Measurements from ENCODE around the gene GRWD1.

Gene GRWD1

DNA sequence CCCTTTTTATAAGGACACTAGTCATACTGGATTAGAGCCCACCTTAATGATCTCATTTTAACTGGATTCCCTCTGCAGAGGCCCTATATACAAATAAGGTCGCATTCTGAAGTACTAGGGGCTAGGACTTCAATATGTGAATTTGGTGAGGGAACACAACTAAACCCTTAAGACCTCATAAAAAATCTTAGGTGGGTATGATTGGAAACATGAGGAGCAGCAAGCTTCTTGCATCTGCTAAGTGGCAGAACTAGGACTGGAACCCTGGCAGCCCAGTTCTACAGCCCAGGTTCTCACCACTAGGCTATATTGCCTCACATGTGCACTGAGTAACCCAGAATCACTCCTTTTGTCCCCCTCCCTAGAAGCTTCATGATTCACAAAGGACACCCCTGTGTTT, 17.1 kb upstream of the GRWD1 start:
- DNase-seq, result no peak

DNA sequence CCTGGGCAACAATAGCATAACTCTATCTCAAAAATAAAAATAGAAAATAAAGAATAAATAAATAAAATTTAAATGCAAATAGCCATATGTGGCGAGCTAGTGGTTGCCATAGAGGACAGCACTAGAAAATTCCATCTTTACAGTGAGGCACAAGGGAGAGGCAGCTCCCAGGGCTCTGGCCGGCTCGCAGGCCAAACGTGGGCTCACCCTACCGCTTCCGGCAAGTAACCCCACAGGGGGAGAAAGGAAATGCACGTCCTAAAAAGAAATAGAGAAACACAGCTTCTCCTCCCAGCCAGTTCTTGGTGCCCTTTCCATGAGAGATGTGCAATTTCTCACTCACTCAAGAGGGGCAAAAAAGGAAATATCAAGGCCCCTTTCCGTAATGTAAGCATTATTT, 12.4 kb upstream of the GRWD1 start:
- DNase-seq, result no peak

DNA sequence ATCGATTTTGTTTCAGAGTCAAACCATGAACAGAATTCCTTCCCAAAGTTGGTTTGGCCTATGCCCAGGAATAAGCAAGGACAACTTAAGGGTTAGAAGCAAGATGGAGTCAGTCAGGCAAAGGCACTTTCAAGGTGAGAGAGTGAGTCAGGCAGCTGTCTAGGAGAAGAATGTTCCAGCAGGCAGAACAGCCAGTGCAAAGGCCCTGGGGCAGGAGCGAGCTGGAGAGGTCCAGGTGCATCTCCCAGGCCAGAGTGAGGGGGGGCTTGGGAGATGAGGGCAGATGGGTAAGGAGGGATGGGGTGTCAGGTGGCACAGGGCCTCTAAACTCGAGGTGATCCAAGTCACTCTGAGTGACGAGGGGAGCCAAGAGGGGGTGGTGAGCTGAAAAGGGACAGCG, 9.2 kb upstream of the GRWD1 start:
- no peak for DNase-seq

DNA sequence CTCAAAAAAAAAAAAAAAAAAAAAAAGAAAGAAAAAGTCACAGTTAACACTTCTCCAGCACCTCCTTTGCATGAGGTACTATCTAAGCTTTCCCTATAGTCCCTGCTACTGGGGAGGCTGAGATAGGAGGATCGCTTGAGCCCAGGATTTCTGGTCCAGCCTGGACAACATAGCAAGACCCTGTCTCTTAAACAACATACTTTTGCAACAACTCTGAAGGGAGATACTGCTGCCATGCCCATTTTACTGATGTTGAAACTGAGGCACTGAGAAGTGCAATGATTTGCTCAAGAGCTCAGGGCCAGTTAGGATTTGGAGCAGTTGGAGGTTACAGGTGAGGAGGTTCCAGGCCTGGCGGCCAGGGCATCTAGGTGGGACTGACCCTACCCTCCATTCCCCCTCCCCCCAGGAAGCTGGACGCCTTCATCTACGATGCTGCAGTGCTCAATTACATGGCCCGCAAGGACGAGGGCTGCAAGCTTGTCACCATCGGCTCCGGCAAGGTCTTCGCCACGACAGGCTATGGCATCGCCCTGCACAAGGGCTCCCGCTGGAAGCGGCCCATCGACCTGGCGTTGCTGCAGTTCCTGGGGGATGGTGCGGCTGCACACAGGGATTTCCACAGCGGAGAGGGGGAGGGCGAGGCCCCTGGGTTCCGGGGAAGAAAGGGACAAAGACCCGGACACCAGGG, 4.3 kb upstream of the GRWD1 start:
- no peak for DNase-seq

DNA sequence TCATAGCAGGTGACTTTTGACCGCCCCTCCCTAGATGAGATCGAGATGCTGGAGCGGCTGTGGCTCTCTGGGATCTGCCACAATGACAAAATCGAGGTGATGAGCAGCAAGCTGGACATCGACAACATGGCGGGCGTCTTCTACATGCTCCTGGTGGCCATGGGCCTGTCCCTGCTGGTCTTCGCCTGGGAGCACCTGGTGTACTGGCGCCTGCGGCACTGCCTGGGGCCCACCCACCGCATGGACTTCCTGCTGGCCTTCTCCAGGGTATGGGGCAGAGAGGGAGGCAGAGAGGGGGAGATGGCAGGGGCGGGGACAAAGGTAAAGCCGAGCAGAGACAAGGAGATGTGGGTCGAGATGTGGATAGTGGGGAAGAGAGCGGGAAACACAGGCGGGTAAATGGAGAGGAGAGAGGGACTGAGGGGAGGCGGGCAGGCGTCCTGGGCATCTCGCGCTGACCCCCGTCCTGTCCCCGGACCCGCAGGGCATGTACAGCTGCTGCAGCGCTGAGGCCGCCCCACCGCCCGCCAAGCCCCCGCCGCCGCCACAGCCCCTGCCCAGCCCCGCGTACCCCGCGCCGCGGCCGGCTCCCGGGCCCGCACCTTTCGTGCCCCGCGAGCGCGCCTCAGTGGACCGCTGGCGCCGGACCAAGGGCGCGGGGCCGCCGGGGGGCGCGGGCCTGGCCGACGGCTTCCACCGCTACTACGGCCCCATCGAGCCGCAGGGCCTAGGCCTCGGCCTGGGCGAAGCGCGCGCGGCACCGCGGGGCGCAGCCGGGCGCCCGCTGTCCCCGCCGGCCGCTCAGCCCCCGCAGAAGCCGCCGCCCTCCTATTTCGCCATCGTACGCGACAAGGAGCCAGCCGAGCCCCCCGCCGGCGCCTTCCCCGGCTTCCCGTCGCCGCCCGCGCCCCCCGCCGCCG, 3.4 kb upstream of the GRWD1 start:
- no peak for DNase-seq

DNA sequence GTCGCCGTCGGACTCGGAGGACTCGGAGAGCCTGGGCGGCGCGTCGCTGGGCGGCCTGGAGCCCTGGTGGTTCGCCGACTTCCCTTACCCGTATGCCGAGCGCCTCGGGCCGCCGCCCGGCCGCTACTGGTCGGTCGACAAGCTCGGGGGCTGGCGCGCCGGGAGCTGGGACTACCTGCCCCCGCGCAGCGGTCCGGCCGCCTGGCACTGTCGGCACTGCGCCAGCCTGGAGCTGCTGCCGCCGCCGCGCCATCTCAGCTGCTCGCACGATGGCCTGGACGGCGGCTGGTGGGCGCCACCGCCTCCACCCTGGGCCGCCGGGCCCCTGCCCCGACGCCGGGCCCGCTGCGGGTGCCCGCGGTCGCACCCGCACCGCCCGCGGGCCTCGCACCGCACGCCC, 2.5 kb upstream of the GRWD1 start:
- DNase-seq, result no peak

DNA sequence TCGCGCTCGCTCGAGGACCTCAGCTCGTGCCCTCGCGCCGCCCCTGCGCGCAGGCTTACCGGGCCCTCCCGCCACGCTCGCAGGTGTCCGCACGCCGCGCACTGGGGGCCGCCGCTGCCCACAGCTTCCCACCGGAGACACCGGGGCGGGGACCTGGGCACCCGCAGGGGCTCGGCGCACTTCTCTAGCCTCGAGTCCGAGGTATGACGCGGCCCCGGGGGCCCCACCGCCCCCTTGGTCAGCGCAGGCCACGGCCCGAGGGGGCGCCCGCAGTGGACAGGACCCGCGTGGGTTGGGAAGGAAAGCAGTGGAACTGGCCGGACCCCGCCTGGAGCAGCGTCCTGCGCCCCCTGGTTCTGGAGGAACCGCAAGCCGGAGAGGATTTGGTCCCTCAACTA, 2.1 kb upstream of the GRWD1 start:
- DNase-seq, result no peak

DNA sequence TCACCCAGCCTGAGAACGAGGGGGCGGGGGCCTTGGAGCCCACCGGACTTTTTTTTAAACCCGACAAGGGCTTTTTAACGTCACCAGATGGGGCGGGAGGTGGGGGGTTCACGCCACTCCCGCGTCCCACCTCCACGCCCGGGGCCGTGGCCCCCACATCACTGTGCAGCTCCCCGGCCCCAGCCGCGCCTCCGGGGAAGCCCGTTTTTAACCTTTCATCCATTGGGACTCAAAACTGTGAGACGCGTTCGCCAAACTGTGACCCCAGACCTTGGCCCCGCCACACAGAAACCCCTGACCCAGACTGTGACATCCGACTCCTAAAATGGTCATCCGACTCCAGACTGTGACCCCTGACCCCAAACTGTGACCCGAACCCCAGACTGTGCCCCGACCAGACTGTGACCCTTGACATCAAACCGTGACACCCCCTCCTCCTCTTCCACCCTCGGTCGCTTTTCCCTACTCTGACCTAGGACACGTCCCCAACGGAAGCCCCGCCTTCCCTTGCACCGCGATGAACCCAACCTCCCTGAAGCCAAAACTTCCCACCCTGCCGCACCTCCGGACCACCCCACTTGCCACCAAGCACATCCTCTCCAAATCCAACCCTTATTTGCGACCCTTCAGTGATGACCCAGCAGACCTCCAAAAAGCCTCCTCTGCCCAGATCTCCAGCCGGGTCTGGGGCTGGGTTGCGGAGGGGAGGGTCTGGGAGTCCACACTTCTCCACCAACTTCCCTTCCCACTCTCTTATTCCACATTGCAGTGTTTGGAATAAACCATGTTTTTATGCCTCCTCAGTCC, 1.5 kb upstream of the GRWD1 start:
- no peak for DNase-seq

DNA sequence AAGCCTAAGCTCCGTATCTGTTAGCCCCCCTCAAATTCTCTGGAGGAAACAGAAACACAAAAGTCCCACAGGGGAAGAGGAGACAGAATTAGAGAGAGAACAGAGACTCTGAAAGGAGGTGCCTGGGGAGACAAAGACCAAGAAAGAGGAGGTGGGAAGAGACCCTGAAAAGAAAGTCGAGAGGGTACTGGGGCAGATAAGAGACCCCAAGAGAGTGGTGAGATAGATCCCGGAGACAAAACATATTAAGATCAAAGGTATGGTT, 915 bp upstream of the GRWD1 start:
- DNase-seq, result no peak

DNA sequence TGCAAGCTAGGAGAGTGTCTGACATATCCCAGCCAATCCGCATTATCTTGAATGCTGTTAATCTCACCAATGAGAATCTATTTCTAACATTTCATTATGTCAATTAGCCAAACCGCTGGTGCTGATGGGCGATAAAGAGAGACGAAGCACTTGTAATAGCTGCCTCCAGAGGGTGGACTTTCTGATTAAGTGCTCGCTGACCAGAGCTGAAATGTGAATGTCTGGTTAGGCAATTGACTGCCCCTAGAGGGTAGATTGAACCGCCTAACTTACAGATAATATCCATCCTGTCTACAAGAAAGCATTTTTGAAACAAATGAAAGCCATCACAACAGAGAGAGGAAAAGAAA, 552 bp upstream of the GRWD1 start:
- no peak for DNase-seq

DNA sequence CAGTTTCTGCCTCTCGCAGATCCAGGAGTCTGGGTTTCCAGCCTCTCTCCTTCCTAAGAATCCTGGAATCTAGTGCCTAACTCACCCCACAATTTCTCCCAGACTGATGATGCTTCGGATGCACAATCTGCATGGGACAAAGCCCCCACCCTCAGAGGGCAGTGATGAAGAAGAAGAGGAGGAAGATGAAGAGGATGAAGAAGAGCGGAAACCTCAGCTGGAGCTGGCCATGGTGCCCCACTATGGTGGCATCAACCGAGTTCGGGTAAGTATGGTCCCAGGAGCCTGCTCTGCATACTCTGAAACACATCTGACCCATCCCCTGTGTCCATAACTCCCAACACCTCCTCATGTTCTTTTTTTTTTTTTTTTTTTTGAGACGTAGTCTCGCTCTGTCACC, 796 bp downstream of the GRWD1 start:
- DNase-seq, result no peak

DNA sequence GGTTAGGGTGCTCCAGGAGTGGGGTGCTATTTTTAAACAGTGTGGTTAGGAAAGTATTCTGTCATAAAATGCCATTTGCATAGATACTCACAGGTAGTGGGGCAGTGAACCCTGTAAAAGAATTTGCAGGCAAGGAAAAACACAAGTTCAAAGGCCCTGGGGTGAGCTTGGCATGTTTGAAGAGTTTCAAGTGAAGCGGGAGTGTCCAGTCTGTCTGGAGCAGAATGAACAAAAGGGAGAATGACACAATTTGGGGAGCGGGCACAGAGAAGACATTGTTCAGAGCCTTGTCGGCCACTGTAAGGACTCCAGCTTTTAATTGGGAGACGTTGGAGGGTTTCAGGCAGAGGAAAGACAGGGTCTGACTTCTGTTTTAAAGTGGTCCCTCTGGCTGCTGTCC, 2.8 kb downstream of the GRWD1 start:
- DNase-seq, result no peak

DNA sequence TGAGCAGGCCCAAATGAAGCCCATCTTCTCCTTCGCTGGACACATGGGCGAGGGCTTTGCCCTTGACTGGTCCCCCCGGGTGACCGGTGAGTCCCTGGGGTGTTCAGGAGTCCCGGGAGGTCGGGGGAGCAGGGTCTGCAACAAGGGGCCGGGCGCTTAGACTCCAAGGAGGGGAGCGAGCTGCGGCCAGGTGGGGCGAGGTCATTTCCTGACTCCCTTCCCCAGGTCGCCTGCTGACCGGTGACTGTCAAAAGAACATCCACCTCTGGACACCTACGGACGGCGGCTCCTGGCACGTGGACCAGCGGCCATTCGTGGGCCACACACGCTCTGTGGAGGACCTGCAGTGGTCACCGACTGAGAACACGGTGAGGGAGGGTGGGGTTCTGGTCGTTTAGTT, 4.7 kb downstream of the GRWD1 start:
- DNase-seq, result no peak

DNA sequence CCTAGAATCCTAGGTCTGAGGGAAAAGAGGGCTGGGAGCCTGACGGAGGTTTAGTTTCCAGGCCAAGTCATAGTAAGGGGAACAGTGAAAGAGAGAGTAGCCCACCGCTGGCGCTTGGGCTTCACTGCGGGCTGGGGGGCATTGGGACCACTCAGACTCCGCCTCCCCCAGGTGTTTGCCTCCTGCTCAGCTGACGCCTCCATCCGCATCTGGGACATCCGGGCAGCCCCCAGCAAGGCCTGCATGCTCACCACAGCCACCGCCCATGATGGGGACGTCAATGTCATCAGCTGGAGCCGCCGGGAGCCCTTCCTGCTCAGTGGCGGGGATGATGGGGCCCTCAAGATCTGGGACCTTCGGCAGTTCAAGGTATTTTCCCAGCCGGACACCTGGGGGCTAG, 5.1 kb downstream of the GRWD1 start:
- DNase-seq, result no peak

DNA sequence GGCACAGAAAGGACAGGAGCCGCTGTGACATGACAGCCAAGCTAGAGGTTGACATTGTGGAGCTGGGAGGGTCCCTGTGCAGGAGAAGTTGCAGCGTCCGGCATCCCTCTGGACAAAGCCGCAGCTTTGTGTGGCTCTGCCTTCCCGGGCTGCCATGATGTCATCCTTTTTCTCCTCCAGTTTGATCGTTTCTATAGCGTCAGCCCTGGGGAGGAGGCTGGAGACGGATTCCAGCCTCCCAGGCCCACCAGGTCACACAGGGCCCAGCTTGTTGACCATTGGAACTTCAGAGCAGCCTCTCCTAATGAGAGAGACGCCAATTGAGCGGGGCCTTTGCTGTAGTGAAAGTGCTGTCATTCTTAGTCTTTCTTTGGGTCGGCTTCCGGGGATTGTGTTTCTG, 5.8 kb downstream of the GRWD1 start:
- no peak for DNase-seq

DNA sequence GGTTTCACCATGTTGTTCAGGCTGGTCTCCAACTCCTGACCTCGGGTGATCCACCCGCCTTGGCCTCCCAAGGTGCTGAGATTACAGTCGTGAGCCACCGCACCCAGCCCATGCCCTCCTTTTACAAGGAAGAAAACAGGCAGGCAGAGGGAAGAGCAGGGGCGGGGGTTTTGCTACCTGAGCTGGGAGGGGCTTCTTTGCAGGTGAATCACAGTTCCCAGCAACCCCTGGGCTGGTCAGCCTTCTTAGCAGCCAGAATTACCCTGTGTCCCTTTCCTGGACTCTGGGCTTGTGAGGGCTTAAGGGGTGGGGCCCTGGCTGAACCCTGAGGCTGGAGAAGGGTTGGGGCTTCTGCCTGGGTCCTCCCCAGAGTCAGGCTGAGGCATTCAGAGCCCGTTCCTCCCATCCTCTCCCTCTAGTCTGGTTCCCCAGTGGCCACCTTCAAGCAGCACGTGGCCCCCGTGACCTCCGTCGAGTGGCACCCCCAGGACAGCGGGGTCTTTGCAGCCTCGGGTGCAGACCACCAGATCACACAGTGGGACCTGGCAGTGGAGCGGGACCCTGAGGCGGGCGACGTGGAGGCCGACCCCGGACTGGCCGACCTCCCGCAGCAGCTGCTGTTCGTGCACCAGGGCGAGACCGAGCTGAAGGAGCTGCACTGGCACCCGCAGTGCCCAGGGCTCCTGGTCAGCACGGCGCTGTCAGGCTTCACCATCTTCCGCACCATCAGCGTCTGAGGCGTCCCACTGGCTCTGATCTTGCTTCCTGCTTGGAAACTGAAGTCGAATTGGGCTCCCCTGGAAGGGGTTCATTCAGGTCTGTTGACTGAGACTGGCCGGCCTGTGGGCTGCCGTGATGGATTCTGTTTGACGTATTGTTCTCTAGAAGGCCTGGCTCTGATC, 6.8 kb downstream of the GRWD1 start:
- DNase-seq, result no peak

DNA sequence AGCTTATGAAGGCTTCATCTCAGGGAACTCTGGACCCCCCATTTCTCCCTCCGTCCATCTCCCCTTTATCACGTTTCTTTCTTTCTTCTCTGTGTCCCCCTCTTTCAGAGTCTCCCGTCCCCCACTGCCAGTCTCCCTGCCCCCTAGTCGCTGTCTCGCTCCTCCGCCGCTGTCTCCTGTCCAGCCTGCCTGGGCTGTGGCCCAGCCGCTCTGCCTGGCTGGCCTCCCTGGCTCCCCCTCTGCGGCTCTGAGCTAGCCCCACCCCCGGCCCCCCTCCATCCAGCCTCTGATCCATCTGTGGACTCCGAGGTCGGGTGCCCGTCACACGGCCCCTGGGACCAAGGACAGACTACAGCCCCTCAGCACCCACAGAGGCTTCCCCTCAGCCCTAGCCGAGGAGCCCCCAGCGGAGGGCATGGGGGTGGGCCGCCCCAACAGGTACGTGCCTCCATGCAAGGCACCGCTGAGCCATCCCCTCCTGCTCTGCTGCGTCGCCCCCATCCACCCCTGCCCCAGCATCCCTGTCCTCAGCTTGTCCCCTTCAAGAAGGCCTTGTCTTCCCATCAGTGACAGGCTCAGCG, 8.5 kb downstream of the GRWD1 start:
- DNase-seq, result no peak

DNA sequence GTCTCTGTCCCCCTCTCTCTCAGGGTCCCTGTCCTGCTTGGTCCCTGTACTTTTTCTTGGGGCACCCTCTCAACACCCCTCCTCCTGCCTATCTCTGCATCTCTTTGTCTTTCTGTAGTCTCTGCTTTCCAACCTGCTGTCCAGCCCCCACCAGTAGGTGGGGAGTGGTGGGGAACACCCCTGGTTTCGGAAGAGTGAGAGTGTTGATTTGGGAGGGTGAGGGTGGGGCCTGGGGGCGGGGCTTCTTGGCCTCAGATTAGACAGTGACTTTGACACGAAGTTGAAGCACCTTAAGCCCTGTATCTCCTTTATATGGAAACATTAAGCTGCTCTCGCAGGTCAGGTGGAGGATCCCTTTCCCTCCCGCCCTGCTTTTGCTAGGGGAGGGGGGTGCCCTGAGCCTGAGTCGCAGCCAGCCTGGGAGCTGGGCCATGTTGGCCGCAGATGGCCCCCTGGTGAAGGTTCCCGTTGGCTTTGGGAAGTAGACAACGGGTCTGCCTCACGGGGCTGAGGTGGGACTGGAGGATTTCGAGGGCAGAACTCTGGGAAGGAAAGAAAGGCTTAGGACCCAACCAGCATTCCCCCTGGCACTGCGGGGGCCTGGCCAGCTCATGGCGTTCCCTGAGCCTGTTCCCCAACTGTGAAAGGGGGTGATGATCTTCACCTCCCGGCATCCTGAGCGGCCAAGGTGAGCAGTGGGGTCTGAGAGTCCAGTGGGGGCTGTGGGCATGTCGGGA, 9.6 kb downstream of the GRWD1 start, which contains the start of gene KCNJ14:
KCNJ14 (plus strand) TSS at position 404 of the 737 bp plus-strand sequence. CDS start 6,151 bp downstream, outside the sequence.
- DNase-seq, result no peak

DNA sequence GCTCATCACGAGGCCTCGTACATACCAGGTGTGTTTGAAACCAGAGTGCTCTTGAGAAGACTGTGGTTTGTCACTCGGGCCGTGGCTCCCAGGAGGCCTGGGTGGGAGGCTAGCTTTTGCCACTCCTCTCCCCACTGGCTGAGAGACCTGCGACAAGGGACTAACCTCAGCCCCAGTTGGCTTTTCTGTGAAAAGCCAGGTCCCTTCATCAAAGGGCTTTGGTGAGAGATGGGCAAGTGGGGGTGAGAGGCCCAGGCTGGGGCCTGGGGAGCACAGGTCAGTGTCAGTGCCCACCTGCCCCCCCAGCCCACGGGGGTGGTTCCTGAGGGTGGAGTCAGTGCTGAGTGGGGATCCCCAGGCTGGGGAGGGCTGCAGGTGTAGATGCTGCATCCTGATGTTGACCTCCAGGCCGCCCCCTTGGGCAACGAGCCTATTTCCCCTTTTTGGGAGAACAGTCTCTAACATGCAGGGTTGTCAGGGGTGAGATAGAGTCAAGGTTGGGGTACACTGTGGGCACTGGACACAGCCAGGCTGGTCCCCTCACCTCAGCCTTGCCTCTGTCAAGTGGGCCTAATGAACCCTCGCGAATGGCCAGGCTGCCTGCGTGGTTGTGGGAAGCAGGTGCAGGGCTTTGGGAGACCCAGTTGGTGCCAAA, 10.3 kb downstream of the GRWD1 start:
- DNase-seq, result no peak

DNA sequence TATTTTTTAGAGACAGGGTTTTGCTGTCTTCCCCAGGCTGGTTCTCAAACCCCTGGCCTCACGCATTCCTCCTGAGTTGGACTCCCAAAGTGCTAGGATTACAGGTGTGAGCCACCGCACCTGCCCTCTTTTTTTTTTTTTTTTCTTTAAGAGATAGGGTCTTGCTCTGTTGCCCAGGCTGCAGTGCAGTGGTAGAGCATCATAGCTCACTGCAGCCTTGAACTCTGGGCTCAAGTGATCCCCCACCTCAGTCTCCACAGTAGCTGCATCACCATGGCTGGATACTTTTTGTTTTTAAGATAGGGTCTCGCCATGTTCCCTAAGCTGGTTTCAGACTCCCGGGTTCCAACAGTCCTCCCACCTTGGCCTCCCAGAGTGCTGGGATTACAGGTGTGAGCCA, 11.1 kb downstream of the GRWD1 start:
- no peak for DNase-seq

DNA sequence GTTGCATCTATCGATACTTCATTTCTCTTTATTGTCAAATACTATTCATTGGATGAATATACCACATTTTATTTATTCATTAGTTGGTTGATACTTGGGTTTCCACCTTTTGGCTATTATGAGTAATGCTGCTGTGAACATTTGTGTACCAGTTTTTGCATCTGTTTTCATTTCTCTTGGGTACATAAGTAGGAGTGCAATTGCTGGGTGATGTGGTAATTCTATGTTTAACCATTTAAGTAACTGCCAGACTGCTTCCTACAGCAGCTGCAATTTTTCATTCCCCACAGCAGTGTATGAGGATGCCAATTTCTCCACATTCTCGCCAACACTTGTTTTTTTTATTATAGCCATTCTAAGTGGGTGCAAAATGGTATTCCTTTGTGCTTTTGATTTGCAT, 12.2 kb downstream of the GRWD1 start:
- no peak for DNase-seq
